NCI-H2227 (cell line): ENCODE data around the gene BOLA1.
A peak's percentile ranks its signal among the peaks of the same experiment; 100 is the strongest.
"Not testable (repeated sequence)": the region's sequence is repeated elsewhere in the genome, so short reads cannot be mapped to it uniquely, and the experiment has no call there.

ENCODE experiments used
- DNase-seq: peaks from one replicate; lab custom pipeline; 2025; ENCODE audit not compliant: unreplicated experiment; lab: John Stamatoyannopoulos, UW

Gene BOLA1

DNA sequence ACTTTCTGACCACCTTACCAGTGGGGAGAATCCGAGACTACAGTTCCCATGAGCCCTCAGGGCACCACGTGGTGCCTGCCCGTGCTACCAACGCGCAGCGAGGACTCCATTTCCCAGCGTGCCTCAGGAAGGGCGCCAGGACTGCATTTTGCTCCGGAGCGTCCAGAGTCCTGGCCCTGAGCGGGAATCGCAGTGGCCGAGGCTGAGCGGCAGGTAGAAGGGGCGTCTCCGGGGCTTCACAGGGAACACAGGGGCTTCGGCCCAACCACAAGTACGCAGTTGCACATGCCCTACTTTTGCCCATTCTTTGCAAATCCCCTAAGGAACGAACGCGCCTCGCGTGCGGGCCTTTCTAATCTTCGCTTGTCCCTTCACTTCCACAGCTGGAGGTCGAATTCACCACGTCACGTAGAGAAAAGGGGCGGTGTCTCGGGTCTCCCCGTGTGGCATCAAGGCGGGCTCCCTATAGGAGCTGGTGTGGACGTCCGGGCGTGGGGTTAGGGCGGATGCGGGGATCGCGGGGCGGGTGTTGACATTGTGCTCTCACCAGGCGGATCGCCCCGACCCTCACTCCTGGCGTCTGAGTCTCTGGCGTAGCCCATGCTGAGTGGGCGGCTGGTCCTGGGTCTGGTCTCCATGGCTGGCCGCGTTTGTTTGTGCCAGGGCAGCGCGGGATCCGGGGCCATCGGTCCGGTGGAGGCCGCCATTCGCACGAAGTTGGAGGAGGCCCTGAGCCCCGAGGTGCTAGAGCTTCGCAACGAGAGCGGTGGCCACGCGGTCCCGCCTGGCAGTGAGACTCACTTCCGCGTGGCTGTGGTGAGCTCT lies at the start of gene BOLA1:
TSS of gene BOLA1 (plus strand) at position 109 of the 825 bp plus-strand sequence. CDS start at position 601, 492 bp downstream.
- peak; percentile 97 for DNase-seq

DNA sequence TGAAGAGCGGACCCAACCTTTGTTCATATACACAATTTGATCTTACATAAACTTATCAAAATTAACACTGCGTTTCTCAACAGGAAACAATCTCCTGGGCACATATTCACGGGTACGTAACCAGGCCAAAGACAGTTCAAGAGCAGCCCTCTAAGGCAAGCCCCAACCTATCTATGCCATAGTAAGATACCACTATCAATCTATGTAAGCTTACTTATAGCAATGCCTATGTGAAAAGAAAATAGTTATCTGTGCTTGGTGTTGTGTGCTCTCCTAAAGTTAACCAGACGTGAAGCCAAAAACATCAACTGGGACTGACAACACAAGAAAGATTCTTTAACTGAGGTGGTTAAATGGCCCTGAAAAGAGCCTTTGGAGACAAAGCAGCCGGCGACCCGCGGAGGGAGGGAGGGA lies 49.4 kb upstream of the BOLA1 start:
- DNase-seq = no peak

DNA sequence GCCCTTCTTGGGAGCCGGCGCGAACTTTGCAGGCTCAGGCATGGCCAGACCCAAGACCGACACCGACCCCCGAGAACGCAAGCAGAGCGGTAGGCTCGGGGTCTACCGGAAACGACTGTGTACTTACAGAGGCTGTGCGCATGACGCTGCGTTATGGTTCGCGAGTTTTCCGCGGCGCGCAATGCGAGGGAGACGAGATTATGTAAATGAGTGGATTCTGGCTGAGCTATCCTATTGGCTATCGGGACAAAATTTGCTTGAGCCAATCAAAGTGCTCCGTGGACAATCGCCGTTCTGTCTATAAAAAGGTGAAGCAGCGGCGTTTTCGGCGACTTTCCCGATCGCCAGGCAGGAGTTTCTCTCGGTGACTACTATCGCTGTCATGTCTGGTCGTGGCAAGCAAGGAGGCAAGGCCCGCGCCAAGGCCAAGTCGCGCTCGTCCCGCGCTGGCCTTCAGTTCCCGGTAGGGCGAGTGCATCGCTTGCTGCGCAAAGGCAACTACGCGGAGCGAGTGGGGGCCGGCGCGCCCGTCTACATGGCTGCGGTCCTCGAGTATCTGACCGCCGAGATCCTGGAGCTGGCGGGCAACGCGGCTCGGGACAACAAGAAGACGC lies 48.5 kb upstream of the BOLA1 start:
- not testable (repeated sequence) for DNase-seq

DNA sequence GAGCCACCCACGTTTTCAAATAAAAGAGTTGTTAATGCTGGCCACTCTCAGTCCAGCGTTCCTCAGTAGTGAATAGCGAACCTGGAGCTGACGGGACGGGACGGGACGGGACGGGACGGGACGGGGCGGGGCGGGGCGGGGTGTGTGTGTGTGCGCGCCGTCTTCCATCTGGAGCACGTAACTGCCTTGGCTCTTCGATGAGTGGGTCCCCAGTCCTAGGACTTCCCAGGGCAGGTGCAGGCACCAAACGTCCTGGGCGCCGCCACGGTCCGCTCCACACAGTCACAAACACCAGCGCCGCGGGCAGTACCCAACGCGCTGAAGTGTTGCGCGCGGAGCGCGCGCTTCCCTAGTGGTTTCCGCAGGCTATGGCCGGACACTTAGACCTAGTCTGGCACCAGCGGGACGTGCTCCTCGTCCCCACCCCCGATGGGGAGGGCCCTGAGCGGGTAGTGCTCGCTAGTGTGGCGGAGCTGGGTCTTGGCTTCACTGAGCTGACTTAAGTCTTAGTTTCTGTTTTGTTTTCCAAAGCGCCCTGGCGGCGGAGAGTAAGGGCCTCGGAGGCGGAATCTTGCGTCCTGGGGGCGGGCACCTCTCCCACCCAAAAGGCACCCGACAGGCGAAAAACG lies 47.7 kb upstream of the BOLA1 start:
- not testable (repeated sequence) for DNase-seq

DNA sequence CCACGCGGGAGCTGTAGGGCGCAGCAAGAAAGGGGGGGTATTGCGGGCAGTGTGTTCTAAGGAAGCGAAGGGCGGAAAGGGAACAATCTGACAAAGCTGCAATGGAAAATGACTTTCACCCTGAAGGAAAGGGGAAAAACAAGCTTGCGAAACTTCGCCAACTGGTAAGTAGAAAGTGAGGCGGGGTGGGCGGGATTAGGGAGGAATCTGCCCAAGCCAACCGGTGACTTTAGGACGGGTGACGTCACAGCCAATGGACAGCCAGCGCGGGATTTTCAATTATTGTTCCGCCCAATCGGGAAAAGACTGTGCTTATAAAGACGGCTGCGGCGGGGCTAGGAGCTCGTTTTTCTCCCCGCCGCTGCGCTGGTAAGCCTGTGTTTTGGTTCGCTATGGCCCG lies 47.1 kb upstream of the BOLA1 start:
- not testable (repeated sequence) for DNase-seq

DNA sequence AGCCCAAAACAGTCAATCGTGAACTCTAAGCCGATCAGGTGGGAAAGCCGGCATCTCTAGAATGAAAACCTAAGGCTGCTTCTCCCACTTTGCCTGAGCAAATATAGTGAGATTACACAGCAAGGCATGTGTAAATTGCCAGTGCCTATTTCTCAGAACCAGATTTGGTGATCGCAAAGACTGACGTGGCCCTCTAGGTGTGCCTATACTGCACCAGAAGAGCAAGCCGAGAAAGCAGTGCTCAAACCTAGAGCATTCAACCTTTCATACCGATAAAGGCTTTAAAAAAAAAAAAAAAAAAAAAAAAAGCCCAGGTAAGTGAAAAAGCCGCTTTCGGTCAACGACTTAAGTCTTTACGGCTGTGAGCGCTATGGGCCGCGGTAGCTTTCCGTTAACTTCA lies 39.1 kb upstream of the BOLA1 start:
- DNase-seq = not testable (repeated sequence)

DNA sequence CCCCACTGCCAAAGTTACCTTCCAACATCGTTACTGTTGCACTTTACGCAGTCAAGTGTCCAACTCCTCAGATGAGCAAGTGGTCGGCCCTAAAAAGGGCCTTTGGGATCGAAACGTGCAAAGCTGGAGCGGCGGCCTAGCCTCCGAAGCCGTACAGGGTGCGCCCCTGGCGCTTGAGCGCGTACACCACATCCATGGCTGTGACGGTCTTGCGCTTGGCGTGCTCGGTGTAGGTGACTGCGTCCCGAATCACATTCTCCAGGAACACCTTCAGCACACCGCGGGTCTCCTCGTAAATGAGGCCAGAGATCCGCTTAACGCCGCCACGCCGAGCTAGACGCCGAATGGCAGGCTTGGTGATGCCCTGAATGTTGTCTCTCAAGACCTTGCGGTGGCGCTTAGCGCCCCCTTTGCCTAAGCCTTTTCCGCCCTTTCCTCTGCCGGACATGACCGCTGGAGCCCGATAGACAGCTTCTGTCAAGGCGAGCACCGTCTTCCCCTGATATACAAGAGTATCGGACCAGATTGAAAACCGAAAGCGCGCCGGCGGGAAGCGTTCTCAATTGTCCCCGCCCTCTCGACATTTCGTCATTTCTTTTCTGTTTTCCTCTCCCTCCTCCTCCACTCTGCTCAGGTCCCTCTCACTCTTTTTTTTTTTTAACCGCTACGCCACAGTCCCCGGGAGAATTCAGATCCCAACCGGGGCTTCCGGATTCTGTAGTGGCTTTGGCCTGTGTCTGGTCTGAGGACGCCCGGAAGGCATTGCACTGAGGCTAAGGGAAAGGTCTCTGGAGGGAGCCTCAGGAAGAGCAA lies 38.5 kb upstream of the BOLA1 start:
- DNase-seq = not testable (repeated sequence)

GRCh38 chr1:149861497-149862054 lies 37.8 kb upstream of the BOLA1 start:
- not testable (repeated sequence) for DNase-seq

DNA sequence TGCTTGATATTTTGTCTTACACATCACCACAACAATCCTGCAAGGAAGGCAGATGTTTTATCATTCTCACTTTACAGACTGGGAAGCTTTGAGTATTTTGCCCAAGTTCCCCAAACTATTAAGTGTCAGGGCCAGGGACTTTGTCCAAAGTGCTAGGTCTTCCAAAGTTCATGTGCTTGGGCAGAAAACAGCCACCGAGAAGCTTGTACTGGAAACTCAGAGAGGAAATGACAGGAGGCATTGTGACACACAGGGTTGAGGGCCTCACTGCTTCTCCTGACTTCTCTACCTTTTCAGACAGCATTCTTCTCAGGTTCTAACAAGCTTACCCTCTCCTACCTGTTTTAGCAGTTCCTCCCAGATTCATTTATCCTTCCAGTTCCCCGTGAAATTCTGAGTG lies 32.5 kb upstream of the BOLA1 start:
- not testable (repeated sequence) for DNase-seq

GRCh38 chr1:149873060-149873459 lies 26.3 kb upstream of the BOLA1 start:
- DNase-seq = not testable (repeated sequence)

GRCh38 chr1:149877211-149877946 lies 22.0 kb upstream of the BOLA1 start:
- no peak for DNase-seq

GRCh38 chr1:149879556-149879955 lies 19.8 kb upstream of the BOLA1 start:
- DNase-seq = no peak

- no peak for DNase-seq
Measured at GRCh38 chr1:149881876-149882275, 17.5 kb upstream of the BOLA1 start.

DNA sequence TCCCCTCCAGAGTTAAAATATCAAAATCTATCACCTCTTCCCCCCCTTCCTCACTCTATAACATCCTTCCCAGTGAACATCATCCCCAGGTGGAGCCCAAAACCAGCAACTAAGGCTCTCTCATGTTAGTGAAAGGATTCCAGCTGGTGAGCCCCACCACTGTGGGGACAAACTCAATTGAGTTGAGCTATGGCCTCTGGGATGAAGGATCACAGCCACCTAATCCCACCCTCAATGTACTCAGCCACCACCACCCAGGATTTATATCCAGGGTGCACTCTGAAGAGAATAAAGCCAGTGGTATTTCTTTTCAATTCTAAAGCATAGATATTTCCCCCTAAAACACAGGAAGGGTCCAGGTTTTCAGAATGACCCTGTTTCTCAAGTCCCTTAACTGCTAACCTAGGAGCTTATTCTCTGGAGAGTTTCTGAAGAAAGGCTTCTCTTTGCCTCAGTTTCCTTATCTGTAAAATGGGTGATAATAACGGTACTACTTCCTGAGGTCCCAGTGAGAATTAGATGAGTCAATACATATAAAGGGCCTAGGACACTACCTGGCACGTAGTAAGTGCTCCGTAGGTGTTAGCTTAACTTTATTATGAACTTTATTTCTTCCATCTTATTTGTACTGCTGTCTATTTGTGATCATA lies 15.6 kb upstream of the BOLA1 start:
- no peak for DNase-seq

- peak; percentile 61 for DNase-seq
Measured at GRCh38 chr1:149884433-149885338, 14.7 kb upstream of the BOLA1 start.

GRCh38 chr1:149885339-149886120 lies 13.8 kb upstream of the BOLA1 start:
- DNase-seq = peak; percentile 83

GRCh38 chr1:149886121-149886395 lies 13.3 kb upstream of the BOLA1 start:
- DNase-seq = not testable (repeated sequence)
